SU-DHL-6 (cell line): ENCODE results near the gene PCYT1B.

Experiments used
- H2AFZ ChIP-seq: fragments of 200-600 bp; sonication (generic); 2 replicates; pipeline ENCODE4 v1.6.1; 2014; ENCODE audit warnings: low read depth, mild to moderate bottlenecking, moderate library complexity, mixed read lengths, antibody characterized with exemption, low read length; ENCODE audit not compliant: severe bottlenecking
- H3F3A ChIP-seq: fragments of 200-600 bp; shearing (Covaris generic); 2 replicates; pipeline ENCODE4 v1.6.0; 2016; ENCODE audit warnings: antibody characterized with exemption, mild to moderate bottlenecking; ENCODE audit not compliant: insufficient read depth
- H3K27ac ChIP-seq: fragments of 200-600 bp; sonication (generic); 2 replicates; pipeline ENCODE4 v1.5.1; 2016; ENCODE audit warnings: low read depth, mild to moderate bottlenecking, low read length, moderate library complexity, mixed read lengths
- H3K27me3 ChIP-seq: fragments of 200-600 bp; sonication (generic), shearing (Covaris generic); 2 replicates; pipeline ENCODE4 v1.6.0; 2014; ENCODE audit warnings: mild to moderate bottlenecking, low read length
- H3K36me3 ChIP-seq: fragments of 200-600 bp; sonication (generic); 2 replicates; pipeline ENCODE4 v1.6.1; 2014; ENCODE audit warnings: mild to moderate bottlenecking, low read length, mixed read lengths
- H3K4me2 ChIP-seq: fragments of 300-600, 200-600 bp; shearing (Covaris generic), sonication (generic); 2 replicates; pipeline ENCODE4 v1.6.0; 2014; ENCODE audit warnings: low read length, low read depth, mild to moderate bottlenecking; ENCODE audit not compliant: poor library complexity, severe bottlenecking
- H3K4me3 ChIP-seq: fragments of 200-600 bp; sonication (generic); 2 replicates; pipeline ENCODE4 v1.5.1; 2014; ENCODE audit warnings: antibody characterized with exemption, low read length, mild to moderate bottlenecking, mixed read lengths; ENCODE audit not compliant: insufficient read depth, poor library complexity, severe bottlenecking
- H3K79me2 ChIP-seq: fragments of 200-600 bp; sonication (generic); 2 replicates; pipeline ENCODE4 v1.6.1; 2014; ENCODE audit warnings: mild to moderate bottlenecking, low read length, moderate library complexity; ENCODE audit not compliant: insufficient read depth
- H3K9ac ChIP-seq: fragments of 200-600 bp; sonication (generic); 2 replicates; pipeline ENCODE4 v1.7.0; 2014; ENCODE audit warnings: mild to moderate bottlenecking, low read length
- H3K9me2 ChIP-seq: fragments of 200-600 bp; sonication (generic); replicated peaks from 2 replicates; pipeline ENCODE4 v1.6.1; 2014; ENCODE audit warnings: low read length; ENCODE audit not compliant: insufficient read depth
- H3K9me3 ChIP-seq: fragments of 200-600 bp; sonication (generic); 2 replicates; pipeline ENCODE4 v1.6.1; 2014; ENCODE audit warnings: low read length, mixed read lengths; ENCODE audit not compliant: insufficient read depth
- H4K20me1 ChIP-seq: fragments of 200-600 bp; sonication (generic); 2 replicates; pipeline ENCODE4 v1.6.1; 2014; ENCODE audit warnings: low read depth, mild to moderate bottlenecking, antibody characterized with exemption, low read length, moderate library complexity, mixed read lengths
- EZH2phosphoT487 ChIP-seq: fragments of 200-600 bp; sonication (generic), shearing (Covaris generic); conservative IDR thresholded peaks from 2 replicates; pipeline ENCODE4 v1.6.1; 2018; ENCODE audit warnings: mild to moderate bottlenecking, antibody characterized with exemption, low read length, moderate library complexity, mixed read lengths
- TF ChIP-seq, protein P1 (sequence below): fragments of 200-600 bp; sonication (generic); IDR thresholded peaks from one replicate; pipeline ENCODE4 v1.5.1; 2017; ENCODE audit warnings: antibody characterized with exemption, mild to moderate bottlenecking, low read length, moderate library complexity; ENCODE audit not compliant: insufficient read depth, poor library complexity, severe bottlenecking

Gene PCYT1B

DNA sequence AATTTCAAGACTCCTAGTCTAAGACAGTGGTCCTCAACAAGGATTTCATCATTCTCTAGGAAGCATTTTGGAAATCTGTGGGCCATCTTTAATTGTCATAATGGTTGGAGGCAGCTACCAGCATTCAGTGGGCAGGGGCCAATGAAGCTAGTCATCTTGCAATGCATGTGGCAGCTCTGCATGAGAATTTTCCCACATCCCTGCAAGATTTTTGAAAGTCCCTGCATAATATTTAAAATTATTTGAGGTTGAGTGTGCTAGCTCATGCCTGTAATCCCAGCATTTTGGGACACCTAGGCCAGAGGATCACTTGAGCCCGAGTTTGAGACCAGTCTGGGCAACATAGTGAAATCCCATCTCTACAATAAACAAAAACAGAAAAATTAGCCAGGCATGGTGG lies 44.0 kb downstream of the PCYT1B start:
- no peaks in the 10 kb centered on the region for H3K9me2 ChIP-seq
- H3F3A ChIP-seq, result no peaks in the 10 kb centered on the region
- TF ChIP-seq, protein P1, sequence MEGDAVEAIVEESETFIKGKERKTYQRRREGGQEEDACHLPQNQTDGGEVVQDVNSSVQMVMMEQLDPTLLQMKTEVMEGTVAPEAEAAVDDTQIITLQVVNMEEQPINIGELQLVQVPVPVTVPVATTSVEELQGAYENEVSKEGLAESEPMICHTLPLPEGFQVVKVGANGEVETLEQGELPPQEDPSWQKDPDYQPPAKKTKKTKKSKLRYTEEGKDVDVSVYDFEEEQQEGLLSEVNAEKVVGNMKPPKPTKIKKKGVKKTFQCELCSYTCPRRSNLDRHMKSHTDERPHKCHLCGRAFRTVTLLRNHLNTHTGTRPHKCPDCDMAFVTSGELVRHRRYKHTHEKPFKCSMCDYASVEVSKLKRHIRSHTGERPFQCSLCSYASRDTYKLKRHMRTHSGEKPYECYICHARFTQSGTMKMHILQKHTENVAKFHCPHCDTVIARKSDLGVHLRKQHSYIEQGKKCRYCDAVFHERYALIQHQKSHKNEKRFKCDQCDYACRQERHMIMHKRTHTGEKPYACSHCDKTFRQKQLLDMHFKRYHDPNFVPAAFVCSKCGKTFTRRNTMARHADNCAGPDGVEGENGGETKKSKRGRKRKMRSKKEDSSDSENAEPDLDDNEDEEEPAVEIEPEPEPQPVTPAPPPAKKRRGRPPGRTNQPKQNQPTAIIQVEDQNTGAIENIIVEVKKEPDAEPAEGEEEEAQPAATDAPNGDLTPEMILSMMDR, result no peak
- TF ChIP-seq EZH2phosphoT487, result no peak
- H3K9me3 ChIP-seq, result no peaks in the 10 kb centered on the region
- no peak overlapping the region for H2AFZ ChIP-seq
- no peak overlapping the region for H3K4me3 ChIP-seq
- no peaks in the 10 kb centered on the region for H3K79me2 ChIP-seq
- H3K9ac ChIP-seq, result no peak overlapping the region
- H3K4me2 ChIP-seq, result no peak overlapping the region
- no peaks in the 10 kb centered on the region for H4K20me1 ChIP-seq
- H3K27ac ChIP-seq, result no peak overlapping the region
- no peaks in the 10 kb centered on the region for H3K36me3 ChIP-seq
- H3K27me3 ChIP-seq, result no peaks in the 10 kb centered on the region

GRCh38 chrX:24601858-24602257 lies 45.3 kb downstream of the PCYT1B start:
- H3K4me2 ChIP-seq, result no peak overlapping the region
- no peaks in the 10 kb centered on the region for H4K20me1 ChIP-seq
- H3K9me3 ChIP-seq, result no peaks in the 10 kb centered on the region
- no peak for TF ChIP-seq EZH2phosphoT487
- TF ChIP-seq, protein P1, result no peak
- H3K9me2 ChIP-seq, result no peaks in the 10 kb centered on the region
- no peak overlapping the region for H2AFZ ChIP-seq
- no peak overlapping the region for H3K4me3 ChIP-seq
- no peaks in the 10 kb centered on the region for H3K27me3 ChIP-seq
- no peaks in the 10 kb centered on the region for H3F3A ChIP-seq
- H3K36me3 ChIP-seq, result no peaks in the 10 kb centered on the region
- no peak overlapping the region for H3K9ac ChIP-seq
- no peaks in the 10 kb centered on the region for H3K79me2 ChIP-seq
- H3K27ac ChIP-seq, result no peak overlapping the region

GRCh38 chrX:24594501-24594900 lies 52.6 kb downstream of the PCYT1B start:
- no peaks in the 10 kb centered on the region for H3K79me2 ChIP-seq
- no peaks in the 10 kb centered on the region for H3K9me2 ChIP-seq
- H3K4me3 ChIP-seq, result no peak overlapping the region
- no peaks in the 10 kb centered on the region for H3K9me3 ChIP-seq
- no peak overlapping the region for H2AFZ ChIP-seq
- H3K27me3 ChIP-seq, result no peaks in the 10 kb centered on the region
- TF ChIP-seq, protein P1, result no peak
- no peak for TF ChIP-seq EZH2phosphoT487
- H3K36me3 ChIP-seq, result no peaks in the 10 kb centered on the region
- no peak overlapping the region for H3K9ac ChIP-seq
- no peak overlapping the region for H3K27ac ChIP-seq
- no peak overlapping the region for H3K4me2 ChIP-seq
- H3F3A ChIP-seq, result no peaks in the 10 kb centered on the region
- no peaks in the 10 kb centered on the region for H4K20me1 ChIP-seq
